IPS-20b (cell line): Measurements from ENCODE around the gene SRGAP3.

Experiments
- H3K27ac ChIP-seq: one replicate; pipeline ENCODE4 v1.5.1; 2013; ENCODE audit warnings: low read length
- H3K27me3 ChIP-seq: 2 replicates; pipeline ENCODE4 v1.6.1; 2013; ENCODE audit warnings: mild to moderate bottlenecking, low read length, inconsistent platforms; ENCODE audit not compliant: insufficient read depth
- H3K36me3 ChIP-seq: 2 replicates; pipeline ENCODE4 v1.6.1; 2013; ENCODE audit warnings: low read depth, mild to moderate bottlenecking, inconsistent platforms, low read length, moderate library complexity; ENCODE audit not compliant: insufficient read depth
- H3K4me1 ChIP-seq: 2 replicates; pipeline ENCODE4 v1.6.1; 2013; ENCODE audit warnings: mild to moderate bottlenecking, control low read depth, inconsistent platforms, low read length, moderate library complexity; ENCODE audit not compliant: insufficient read depth
- H3K4me3 ChIP-seq: 2 replicates; pipeline ENCODE4 v1.5.1; 2013; ENCODE audit warnings: mild to moderate bottlenecking, low read length, inconsistent platforms
- H3K9ac ChIP-seq: 2 replicates; pipeline ENCODE4 v1.6.1; 2013; ENCODE audit warnings: low read depth, mild to moderate bottlenecking, inconsistent platforms, low read length, moderate library complexity
- H3K9me3 ChIP-seq: 2 replicates; pipeline ENCODE4 v1.6.1; 2013; ENCODE audit warnings: mild to moderate bottlenecking, low read depth, low read length, inconsistent platforms; ENCODE audit not compliant: insufficient read depth

The SRGAP3 gene

DNA sequence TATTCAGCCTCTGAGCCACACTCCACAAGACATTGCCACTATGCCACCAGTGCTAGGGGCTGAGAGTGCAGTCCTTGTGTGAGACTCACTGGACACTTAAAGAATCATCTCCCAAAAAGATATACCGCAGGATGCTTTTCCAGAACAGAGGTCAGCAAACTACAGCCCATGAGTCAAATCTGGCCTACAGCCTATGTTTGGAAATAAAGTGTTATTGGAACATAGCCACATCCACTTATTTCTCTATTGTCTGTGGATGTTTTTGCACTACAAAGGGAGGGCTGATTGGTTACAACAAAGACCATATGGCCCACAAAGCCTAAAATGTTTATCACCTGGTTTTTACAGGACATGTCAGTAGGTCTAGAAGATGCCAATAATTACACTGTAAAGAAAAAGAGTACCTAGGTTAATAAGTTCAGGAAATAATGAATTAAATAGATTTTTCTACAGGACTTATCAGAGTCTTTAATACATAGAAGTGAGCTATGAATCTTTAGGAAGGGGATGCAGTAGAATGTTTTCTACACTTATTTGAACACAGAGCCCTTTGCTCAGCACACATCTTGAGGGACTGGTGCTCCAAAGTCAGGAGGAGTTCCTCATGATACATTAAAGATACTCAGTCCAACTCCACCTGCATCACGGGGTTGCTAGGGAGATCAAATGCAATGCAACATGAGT lies 26.3 kb downstream of the SRGAP3 start:
- Histone ChIP-seq H3K9me3 (no peaks in the 10 kb centered on the region), H3K27ac (no peak overlapping the region), H3K36me3 (no peaks in the 10 kb centered on the region), H3K27me3 (no peaks in the 10 kb centered on the region), H3K4me1 (peaks cover 22% of the 10 kb centered on the region; the same call in 1 of the 2 replicates), H3K9ac (no peak overlapping the region), H3K4me3 (no peak overlapping the region)

DNA sequence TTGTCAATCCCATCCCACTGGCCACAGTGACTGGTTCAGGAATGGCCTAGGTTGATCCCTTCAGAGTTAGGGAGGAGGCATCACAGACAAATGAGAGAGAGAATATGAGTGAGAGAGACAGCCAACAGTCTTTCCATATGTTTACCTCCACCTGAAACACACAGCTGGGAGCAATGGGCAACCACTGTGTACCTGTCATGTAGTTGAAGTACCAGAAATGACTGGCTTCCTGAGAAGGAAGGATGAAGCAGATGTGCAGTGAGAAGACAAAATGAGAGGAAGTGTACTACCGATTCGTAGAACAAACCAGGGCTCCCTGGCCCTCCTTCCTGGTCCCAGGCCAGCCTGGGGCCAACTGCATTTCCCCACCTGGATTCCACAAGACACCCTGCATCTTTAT lies 27.4 kb downstream of the SRGAP3 start:
- H3K9me3 ChIP-seq: no peaks in the 10 kb centered on the region
- peaks cover 24% of the 10 kb centered on the region; the same call in 1 of the 2 replicates for H3K4me1 ChIP-seq
- no peak overlapping the region for H3K4me3 ChIP-seq
- H3K27me3 ChIP-seq: no peaks in the 10 kb centered on the region
- H3K9ac ChIP-seq: no peak overlapping the region
- H3K36me3 ChIP-seq: no peaks in the 10 kb centered on the region
- no peak overlapping the region for H3K27ac ChIP-seq

DNA sequence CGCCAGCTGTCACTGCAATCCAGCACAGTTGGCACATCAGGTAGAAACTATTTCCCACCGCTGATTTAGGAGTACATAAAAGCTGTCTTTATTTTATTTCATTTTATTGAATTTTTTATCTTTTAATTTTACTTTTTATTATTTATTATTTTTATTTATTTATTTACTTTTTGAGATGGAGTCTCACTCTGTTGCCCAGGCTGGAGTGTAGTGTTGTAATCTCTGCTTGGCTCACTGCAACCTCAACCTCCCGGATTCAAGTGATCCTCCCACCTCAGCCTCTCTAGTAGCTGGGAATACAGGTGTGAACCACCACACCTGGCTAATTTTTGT lies 31.0 kb downstream of the SRGAP3 start:
- Histone ChIP-seq H3K4me1 (peaks cover 3% of the 10 kb centered on the region; the same call in 1 of the 2 replicates), H3K9ac (no peak overlapping the region), H3K4me3 (no peak overlapping the region), H3K9me3 (no peaks in the 10 kb centered on the region), H3K27ac (no peak overlapping the region), H3K36me3 (no peaks in the 10 kb centered on the region), H3K27me3 (no peaks in the 10 kb centered on the region)

DNA sequence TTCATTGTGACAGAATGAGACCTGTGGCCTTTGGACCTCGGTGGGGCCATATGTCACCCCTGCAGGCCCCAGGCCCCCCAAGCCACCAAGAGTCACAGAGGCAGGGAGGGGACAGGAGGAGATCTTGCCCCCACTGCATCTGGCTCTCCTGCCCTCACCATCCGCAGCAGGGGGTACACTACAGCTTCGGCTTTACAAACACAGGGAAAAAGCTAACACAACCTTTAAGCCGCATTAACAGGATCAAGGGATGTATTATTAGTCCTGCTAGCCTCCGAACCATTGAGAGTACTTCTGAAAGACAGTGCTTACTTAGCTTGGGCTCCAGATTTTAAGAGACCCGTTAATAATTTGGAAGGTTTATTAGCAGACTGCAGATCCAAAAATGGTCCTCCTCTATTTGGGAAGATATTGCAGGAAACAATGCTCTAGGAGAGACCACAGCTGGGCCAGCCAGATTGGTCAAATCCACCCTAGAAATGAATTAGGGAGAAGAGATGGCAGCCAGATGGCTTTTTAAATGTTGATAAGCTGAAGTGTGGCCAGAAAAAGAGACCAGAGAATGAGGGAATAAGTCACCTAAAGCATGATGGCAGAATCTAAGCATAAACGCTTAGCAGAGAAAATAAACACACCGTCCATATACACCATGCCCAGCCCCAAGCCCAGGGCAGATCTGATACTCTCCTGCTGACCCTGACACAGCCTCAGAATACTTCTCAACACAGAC lies 31.5 kb downstream of the SRGAP3 start:
- Histone ChIP-seq H3K4me1 (peaks cover 3% of the 10 kb centered on the region; the same call in 1 of the 2 replicates), H3K27ac (no peak overlapping the region), H3K36me3 (no peaks in the 10 kb centered on the region), H3K4me3 (no peak overlapping the region), H3K9me3 (no peaks in the 10 kb centered on the region), H3K9ac (no peak overlapping the region), H3K27me3 (no peaks in the 10 kb centered on the region)

- no peak overlapping the region for H3K9ac ChIP-seq
- H3K9me3 ChIP-seq: no peaks in the 10 kb centered on the region
- no peak overlapping the region for H3K27ac ChIP-seq
- no peak overlapping the region for H3K4me3 ChIP-seq
- H3K36me3 ChIP-seq: no peaks in the 10 kb centered on the region
- H3K27me3 ChIP-seq: no peaks in the 10 kb centered on the region
- H3K4me1 ChIP-seq: peaks cover 3% of the 10 kb centered on the region; the same call in 1 of the 2 replicates
Observed at GRCh38 chr3:9216736-9217135, 32.7 kb downstream of the SRGAP3 start.

DNA sequence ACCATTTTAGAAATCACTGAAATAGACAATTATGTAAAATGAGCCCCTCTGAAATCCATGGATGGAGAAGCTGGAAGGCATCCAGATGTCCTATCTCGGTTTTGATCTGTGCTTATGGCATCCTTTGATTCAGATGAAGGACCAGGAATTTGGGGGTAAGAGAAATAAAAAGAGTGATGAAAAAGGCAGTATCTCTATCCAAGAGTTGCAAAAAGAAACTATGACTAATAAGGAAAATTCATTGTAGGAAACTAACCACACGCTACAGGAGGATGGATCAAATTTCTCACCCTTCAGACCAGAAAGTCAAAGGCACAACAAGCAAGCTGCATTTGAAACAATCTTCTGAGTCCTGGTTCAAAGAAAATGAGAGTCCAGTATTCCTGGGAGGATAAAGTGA lies 34.8 kb downstream of the SRGAP3 start:
- no peak overlapping the region for H3K4me3 ChIP-seq

GRCh38 chr3:9214185-9214584 lies 35.3 kb downstream of the SRGAP3 start:
- Histone ChIP-seq H3K4me1 (peaks cover 3% of the 10 kb centered on the region; the same call in 1 of the 2 replicates), H3K4me3 (no peak overlapping the region), H3K27me3 (no peaks in the 10 kb centered on the region), H3K9me3 (no peaks in the 10 kb centered on the region), H3K9ac (no peak overlapping the region), H3K36me3 (no peaks in the 10 kb centered on the region), H3K27ac (no peak overlapping the region)

More for the DNA sequence above, 34.8 kb downstream of the SRGAP3 start:
- Histone ChIP-seq H3K9me3 (no peaks in the 10 kb centered on the region), H3K36me3 (no peaks in the 10 kb centered on the region), H3K9ac (no peak overlapping the region), H3K27ac (no peak overlapping the region), H3K27me3 (no peaks in the 10 kb centered on the region), H3K4me1 (peaks cover 3% of the 10 kb centered on the region; the same call in 1 of the 2 replicates)

- H3K4me3 ChIP-seq: no peak overlapping the region
Observed at GRCh38 chr3:9213019-9213634, 36.3 kb downstream of the SRGAP3 start.

DNA sequence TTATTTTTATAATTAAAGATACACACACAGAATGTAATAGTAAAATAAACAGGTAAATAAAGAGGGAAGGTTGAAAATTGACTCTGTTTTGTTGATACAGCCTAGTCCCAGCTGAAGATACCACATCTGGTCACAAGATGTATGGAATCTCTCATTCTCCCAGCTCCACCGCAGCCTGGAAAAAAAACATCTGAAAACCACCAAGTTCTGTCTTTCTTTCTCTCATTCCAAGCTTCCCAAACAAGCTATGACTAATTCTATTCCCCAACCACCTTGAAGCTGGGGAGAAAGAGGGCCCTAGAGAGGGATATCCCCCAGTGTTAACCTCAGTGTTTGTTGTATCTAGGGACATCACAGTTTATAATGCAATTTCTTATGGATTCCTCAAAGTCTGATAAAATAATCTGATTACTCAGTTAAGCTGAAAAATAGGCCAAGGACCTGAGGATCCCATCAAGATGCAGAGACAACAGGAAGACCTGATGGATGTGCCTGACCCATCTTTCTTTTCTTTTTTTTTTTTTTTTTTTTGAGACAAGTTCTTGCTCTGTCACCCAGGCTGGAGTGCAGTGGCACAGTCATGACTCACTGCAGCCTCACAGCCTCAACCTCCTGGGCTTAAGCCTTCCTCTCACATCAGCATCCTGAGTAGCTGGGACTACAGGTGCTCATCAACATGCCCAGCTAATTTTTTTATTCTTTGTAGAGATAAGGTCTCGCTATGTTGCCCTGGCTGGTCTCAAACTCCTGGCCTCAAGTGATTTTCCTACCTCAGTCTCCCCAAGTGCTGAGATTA lies 38.1 kb downstream of the SRGAP3 start:
- Histone ChIP-seq H3K9me3 (no peaks in the 10 kb centered on the region), H3K27ac (no peak overlapping the region), H3K9ac (no peak overlapping the region), H3K27me3 (no peaks in the 10 kb centered on the region), H3K4me3 (no peak overlapping the region), H3K36me3 (no peaks in the 10 kb centered on the region), H3K4me1 (no peaks in the 10 kb centered on the region)

More at GRCh38 chr3:9213019-9213634, 36.3 kb downstream of the SRGAP3 start:
- Histone ChIP-seq H3K36me3 (no peaks in the 10 kb centered on the region), H3K27me3 (no peaks in the 10 kb centered on the region), H3K4me1 (peaks cover 2% of the 10 kb centered on the region; the same call in 1 of the 2 replicates), H3K9ac (no peak overlapping the region), H3K9me3 (no peaks in the 10 kb centered on the region), H3K27ac (no peak overlapping the region)

DNA sequence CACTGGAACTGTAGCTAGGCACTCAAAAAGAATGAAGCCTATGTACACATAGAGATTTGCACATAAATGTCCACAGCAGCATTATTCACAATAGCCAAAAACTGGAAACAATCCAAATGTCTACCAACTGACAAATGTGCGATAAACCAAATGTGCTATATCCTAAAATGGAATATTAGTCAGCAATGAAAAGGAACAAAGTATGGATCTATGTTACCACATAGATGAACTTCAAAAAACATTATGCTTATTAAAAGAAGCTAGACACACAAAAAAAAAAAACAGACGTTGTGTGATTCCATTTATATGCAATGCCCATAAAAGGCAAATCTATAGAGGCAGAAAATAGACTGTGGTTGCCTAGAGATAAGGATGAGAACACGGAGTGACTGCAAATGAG lies 39.7 kb downstream of the SRGAP3 start:
- Histone ChIP-seq H3K9ac (no peak overlapping the region), H3K4me3 (no peak overlapping the region), H3K27ac (no peak overlapping the region), H3K36me3 (no peaks in the 10 kb centered on the region), H3K27me3 (no peaks in the 10 kb centered on the region), H3K9me3 (no peaks in the 10 kb centered on the region), H3K4me1 (no peaks in the 10 kb centered on the region)

DNA sequence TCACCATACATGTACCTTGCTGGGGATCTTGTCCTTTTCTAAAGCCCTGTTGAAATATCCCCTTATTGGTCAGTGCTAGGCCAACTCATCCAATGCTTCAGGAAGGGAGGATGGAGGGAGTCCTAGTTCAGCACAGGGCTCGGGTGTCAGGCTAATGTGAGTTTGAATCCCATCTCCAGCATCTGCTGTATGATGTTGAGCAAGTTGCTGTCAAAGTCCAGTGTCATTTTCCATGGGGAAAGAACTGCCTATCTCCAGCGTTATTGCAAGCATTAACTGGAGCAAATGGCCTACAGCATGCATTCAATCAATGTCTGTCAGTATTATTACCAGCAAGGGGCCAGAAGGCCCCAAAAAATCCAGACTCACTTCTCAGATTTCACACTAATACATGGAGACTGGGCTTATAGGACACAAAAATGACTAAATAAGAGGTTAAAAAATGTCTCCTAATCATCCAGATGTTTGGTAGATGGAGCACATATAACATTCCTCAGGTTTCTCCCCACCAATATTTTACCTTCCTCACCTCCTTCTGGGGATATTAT lies 40.8 kb downstream of the SRGAP3 start:
- H3K9me3 ChIP-seq: no peaks in the 10 kb centered on the region
- H3K4me1 ChIP-seq: peaks cover 8% of the 10 kb centered on the region; the same call in 1 of the 2 replicates
- no peaks in the 10 kb centered on the region for H3K27me3 ChIP-seq
- H3K27ac ChIP-seq: no peak overlapping the region
- H3K9ac ChIP-seq: no peak overlapping the region
- no peaks in the 10 kb centered on the region for H3K36me3 ChIP-seq
- no peak overlapping the region for H3K4me3 ChIP-seq
